ENCODE measurements around the gene CMTM6.

The CMTM6 gene

GRCh38 chr3:32502118-32502945 is at the start of gene CMTM6:
CMTM6 (minus strand) TSS chr3:32502852; CDS start chr3:32502745, 107 bp downstream.
- no peak for TF ChIP-seq CTCF (conservative IDR thresholded peaks at IDR 0.05; ENCODE audit: control insufficient read depth, insufficient read depth, low read depth, low read length)
- peak; percentile 72 for DNase-seq (ENCODE audit: low read depth)
- H3K4me3 ChIP-seq (ENCODE audit: control insufficient read depth, low read depth, low read length) = peak within 1 kb of the TSS; percentile 83

GRCh38 chr3:32552013-32552412 is 49.4 kb upstream of the CMTM6 start:
- no peak for TF ChIP-seq CTCF (conservative IDR thresholded peaks at IDR 0.05; ENCODE audit: control insufficient read depth, insufficient read depth, low read depth, low read length)
- no peak for DNase-seq (ENCODE audit: low read depth)

GRCh38 chr3:32551496-32551895 is 48.8 kb upstream of the CMTM6 start:
- no peak overlapping the region for H3K4me3 ChIP-seq (ENCODE audit: control insufficient read depth, low read depth, low read length)
- no peak for DNase-seq (ENCODE audit: low read depth)
- no peak for TF ChIP-seq CTCF (conservative IDR thresholded peaks at IDR 0.05; ENCODE audit: control insufficient read depth, insufficient read depth, low read depth, low read length)

More at GRCh38 chr3:32552013-32552412, 49.4 kb upstream of the CMTM6 start:
- no peak overlapping the region for H3K4me3 ChIP-seq (ENCODE audit: control insufficient read depth, low read depth, low read length)

- TF ChIP-seq CTCF (conservative IDR thresholded peaks at IDR 0.05; ENCODE audit: control insufficient read depth, insufficient read depth, low read depth, low read length) = no peak
- no peak for DNase-seq (ENCODE audit: low read depth)
- H3K4me3 ChIP-seq (ENCODE audit: control insufficient read depth, low read depth, low read length) = no peak overlapping the region
Observed at GRCh38 chr3:32551087-32551486, 48.4 kb upstream of the CMTM6 start.

GRCh38 chr3:32545305-32545704 is 42.7 kb upstream of the CMTM6 start:
- no peak for TF ChIP-seq CTCF (conservative IDR thresholded peaks at IDR 0.05; ENCODE audit: control insufficient read depth, insufficient read depth, low read depth, low read length)
- no peak for DNase-seq (ENCODE audit: low read depth)
- no peak overlapping the region for H3K4me3 ChIP-seq (ENCODE audit: control insufficient read depth, low read depth, low read length)

- TF ChIP-seq CTCF (conservative IDR thresholded peaks at IDR 0.05; ENCODE audit: control insufficient read depth, insufficient read depth, low read depth, low read length) = no peak
- peak; percentile 14 for DNase-seq (ENCODE audit: low read depth)
Observed at GRCh38 chr3:32544894-32545293, 42.2 kb upstream of the CMTM6 start.

More at GRCh38 chr3:32544894-32545293, 42.2 kb upstream of the CMTM6 start:
- no peak overlapping the region for H3K4me3 ChIP-seq (ENCODE audit: control insufficient read depth, low read depth, low read length)
